ENCODE measurements around the gene KRT71.
A peak's percentile ranks its signal among the peaks of the same experiment; 100 is the strongest.

Gene KRT71

DNA sequence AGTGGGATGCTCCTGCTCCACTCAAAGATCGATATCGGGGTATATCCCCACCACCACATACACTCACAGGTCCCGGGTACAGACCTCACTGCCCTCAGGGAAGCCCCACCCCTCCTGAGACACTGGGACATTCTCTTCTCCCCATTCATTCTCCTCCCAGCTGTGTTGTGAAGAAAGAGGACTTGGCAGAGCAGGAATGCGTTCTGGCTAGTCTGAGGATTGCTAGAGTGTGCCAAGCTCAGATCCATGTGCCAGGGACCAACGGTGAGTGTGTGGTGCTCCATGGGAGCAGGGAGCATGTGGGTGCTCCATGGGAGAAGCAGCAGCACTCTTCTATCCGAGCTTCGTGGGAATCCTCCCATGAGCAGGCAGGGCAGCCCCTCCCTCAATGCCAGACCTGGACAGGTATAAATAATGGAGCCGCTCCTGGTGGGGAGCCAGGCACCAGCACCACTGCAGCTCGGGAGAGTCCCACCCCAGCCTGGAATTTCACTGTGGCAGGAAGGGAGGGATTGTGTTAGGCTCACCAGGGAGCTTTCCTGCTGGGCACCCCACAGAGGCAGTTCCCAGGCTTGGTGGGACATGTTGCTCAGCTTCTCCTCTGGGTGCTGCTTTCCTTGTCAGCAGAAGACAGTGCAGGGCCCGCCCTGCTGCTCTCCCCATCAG lies 30.5 kb downstream of the KRT71 start:
- no peak overlapping the region for H3K4me3 ChIP-seq (ENCODE audit: low read length)
- peak; percentile 84 for DNase-seq (ENCODE audit: low read depth)

DNA sequence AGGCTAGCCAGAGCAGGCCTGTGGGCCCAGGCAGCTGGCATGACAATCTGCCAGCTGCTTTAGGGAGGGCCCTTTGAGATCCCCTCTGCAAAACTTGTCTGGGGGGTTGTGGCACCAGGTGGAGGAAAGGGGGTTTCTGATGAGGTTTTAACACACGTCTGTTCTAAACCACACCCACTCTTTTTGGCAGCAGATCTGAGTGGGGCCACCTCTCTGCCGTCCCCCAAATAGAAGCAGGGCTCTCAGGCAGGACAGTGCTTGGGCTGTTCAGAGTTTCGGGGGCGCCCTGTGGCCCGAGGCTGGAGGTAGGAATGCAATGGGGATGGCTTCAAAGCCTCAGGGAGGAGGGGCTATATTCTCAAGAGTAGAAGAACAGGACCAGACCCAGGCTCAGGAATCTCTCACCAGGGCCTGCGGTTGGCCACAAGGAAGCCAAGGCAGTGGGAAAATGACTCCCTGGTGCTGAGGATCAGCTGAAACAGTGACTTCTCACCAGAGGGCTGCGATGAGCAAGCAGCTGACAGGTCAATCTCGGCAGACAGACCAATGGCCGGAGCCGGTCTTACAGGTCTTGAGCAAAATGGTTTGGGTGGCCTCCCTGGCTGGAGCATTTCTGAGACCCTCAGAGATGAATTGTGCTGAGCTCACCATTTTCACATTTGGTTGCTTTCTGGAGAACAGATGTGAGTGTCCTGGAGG lies 31.2 kb downstream of the KRT71 start:
- TF ChIP-seq, protein P1, sequence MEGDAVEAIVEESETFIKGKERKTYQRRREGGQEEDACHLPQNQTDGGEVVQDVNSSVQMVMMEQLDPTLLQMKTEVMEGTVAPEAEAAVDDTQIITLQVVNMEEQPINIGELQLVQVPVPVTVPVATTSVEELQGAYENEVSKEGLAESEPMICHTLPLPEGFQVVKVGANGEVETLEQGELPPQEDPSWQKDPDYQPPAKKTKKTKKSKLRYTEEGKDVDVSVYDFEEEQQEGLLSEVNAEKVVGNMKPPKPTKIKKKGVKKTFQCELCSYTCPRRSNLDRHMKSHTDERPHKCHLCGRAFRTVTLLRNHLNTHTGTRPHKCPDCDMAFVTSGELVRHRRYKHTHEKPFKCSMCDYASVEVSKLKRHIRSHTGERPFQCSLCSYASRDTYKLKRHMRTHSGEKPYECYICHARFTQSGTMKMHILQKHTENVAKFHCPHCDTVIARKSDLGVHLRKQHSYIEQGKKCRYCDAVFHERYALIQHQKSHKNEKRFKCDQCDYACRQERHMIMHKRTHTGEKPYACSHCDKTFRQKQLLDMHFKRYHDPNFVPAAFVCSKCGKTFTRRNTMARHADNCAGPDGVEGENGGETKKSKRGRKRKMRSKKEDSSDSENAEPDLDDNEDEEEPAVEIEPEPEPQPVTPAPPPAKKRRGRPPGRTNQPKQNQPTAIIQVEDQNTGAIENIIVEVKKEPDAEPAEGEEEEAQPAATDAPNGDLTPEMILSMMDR (conservative IDR thresholded peaks at IDR 0.05; ENCODE audit: low read length), result no peak
- H3K4me3 ChIP-seq (ENCODE audit: low read length), result no peak overlapping the region
- DNase-seq (ENCODE audit: low read depth), result peak; percentile 80

More for the DNA sequence above, 30.5 kb downstream of the KRT71 start:
- TF ChIP-seq, protein P1 (conservative IDR thresholded peaks at IDR 0.05; ENCODE audit: low read length), result no peak

DNA sequence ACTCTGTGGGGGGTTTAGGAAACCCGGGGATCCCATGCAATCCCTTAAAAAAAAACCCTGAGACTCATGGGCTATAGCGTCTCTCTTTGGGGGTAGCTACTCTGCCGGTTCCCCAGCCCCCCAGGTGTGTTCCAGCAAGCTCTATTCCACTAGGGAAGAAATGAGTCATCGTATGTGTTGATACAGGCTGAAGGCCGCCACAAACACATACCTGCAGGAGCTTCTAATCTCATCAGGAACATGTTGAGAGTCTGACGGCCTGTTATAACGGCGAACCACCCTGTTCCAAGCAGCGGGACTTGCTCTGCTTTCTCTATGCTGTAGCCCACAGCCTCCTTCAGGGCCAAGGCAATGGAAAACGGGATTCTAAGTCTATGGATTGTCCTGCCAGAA lies 31.8 kb downstream of the KRT71 start:
- TF ChIP-seq, protein P1 (conservative IDR thresholded peaks at IDR 0.05; ENCODE audit: low read length), result no peak
- no peak overlapping the region for H3K4me3 ChIP-seq (ENCODE audit: low read length)
- DNase-seq (ENCODE audit: low read depth), result no peak

DNA sequence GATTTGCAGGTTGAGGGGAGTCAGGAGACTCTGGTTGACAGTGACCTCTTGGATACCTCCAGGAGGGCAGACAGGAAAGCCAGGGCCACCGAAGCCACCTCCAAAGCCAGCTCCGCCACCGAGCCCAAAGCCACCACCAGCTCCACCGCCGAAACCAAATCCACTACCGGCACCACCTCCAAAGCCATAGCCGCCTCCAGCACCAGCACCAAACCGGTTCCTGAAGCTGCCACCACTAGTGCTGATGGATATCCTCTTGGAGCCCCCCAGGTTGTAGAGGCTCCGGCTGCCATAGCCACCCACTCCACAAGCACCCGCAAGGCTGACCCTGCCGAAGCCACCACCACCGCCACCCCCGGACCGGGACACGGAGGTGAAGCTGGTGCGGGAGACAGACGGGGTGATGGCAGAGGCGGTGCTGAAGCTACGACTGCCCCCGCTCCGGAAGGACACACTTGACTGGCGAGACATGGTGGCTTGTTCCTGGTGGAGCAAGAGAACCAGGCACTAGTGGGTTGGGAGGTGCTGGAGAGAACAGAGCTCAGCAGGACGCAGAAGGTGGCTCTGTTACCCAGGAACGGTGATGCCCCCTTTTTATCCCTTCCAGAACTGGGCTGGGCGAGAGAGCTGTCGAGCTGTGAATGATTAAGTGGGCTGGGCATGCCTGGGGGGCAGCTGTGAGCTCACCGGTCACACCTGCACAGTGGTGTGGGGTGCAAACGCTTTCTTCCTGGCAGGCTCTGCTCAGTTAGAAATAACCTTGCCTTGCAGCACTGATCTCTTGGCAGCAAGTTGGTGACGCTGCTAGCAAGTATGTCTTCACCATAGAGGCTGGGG lies 32.9 kb downstream of the KRT71 start, which contains the start of gene KRT5:
TSS of gene KRT5 (minus strand) at position 569 of the 837 bp plus-strand sequence. CDS start at position 471, 98 bp downstream.
- DNase-seq (ENCODE audit: low read depth), result no peak

DNA sequence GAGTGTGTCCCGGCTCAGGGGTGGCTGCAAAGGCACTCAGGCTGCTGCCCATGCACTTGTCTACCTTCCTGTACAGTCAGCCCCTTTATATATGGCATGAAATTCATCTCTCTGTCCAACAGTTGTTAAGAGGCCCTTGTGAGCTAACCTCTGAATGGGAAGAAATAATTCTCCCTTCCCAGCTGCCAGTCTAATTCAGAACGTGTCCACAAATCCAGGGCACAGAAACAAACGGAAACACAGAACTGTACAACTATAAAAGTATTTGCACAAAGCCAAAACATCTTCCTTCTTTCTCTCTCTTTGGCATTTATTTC lies 33.6 kb downstream of the KRT71 start:
- DNase-seq (ENCODE audit: low read depth), result no peak
- H3K4me3 ChIP-seq (ENCODE audit: low read length), result no peak overlapping the region
- TF ChIP-seq, protein P1 (conservative IDR thresholded peaks at IDR 0.05; ENCODE audit: low read length), result no peak

More for the DNA sequence above, 32.9 kb downstream of the KRT71 start, which contains the start of gene KRT5:
- TF ChIP-seq, protein P1 (conservative IDR thresholded peaks at IDR 0.05; ENCODE audit: low read length), result no peak
- H3K4me3 ChIP-seq (ENCODE audit: low read length), result no peak within 1 kb of the TSS

DNA sequence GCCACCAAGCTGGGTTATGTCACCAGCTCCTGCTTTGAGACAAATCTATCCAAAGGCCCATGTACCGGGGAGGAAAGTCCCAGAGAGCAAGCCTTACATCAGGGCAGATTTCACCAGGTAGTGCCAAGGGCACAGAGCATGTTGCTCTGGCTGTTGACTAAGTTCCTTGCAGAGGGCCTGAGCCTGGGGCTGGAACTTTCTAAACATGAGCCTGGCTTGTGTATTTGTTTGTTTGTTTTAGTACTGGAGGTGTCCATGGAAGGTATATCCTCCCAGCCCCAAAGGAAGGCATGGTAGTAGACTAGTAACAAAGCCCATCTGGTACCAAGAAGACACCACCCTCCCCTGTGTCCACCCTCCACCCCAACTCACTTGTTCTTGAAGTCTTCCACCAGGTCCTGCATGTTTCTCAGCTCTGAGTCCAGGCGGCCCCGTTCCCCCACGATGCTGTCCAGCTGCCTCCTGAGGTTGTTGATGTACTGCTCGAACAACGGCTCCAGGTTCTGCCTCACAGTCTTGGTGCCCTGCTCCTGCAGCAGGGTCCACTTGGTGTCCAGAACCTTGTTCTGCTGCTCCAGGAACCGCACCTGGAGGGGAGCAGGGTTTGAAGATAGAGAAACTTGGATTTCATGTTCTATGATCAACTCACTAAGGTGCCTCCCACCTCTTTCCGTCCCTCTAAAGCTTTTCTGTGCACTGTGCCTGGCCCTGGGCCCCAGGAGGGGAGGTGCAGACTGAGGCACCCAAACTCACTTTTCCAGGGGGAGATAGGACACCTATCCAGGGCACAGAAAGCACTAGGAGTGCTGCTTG lies 34.2 kb downstream of the KRT71 start:
- H3K4me3 ChIP-seq (ENCODE audit: low read length), result no peak overlapping the region
- TF ChIP-seq, protein P1 (conservative IDR thresholded peaks at IDR 0.05; ENCODE audit: low read length), result no peak
- no peak for DNase-seq (ENCODE audit: low read depth)
